Loucy (cell line): ENCODE results near the gene BPI.

Experiments used
- H2AFZ ChIP-seq: fragments of 200-600 bp; sonication (generic); 2 replicates; pipeline ENCODE4 v1.6.0; 2016; ENCODE audit warnings: antibody characterized with exemption, mild to moderate bottlenecking, low read length, moderate library complexity
- H3F3A ChIP-seq: fragments of 200-600 bp; 2 replicates; pipeline ENCODE4 v1.6.0; 2016; ENCODE audit warnings: antibody characterized with exemption, low read depth, mild to moderate bottlenecking
- H3K27me3 ChIP-seq: fragments of 200-600 bp; sonication (generic); 2 replicates; pipeline ENCODE4 v1.6.1; 2014; ENCODE audit warnings: low read length, mild to moderate bottlenecking; ENCODE audit not compliant: insufficient read depth, poor library complexity, severe bottlenecking
- H3K36me3 ChIP-seq: fragments of 200-600 bp; sonication (generic); 2 replicates; pipeline ENCODE4 v1.6.1; 2016; ENCODE audit warnings: low read length; ENCODE audit not compliant: insufficient read depth
- H3K4me1 ChIP-seq: fragments of 200-600 bp; sonication (generic); 2 replicates; pipeline ENCODE4 v1.5.1; 2014; ENCODE audit warnings: low read length, mild to moderate bottlenecking; ENCODE audit not compliant: insufficient read depth, poor library complexity, severe bottlenecking
- H3K4me2 ChIP-seq: fragments of 200-600 bp; sonication (generic); 2 replicates; pipeline ENCODE4 v1.6.0; 2014; ENCODE audit warnings: antibody characterized with exemption, low read length, low read depth, mild to moderate bottlenecking; ENCODE audit not compliant: poor library complexity, severe bottlenecking
- H3K4me3 ChIP-seq: fragments of 200-600 bp; sonication (generic); 2 replicates; pipeline ENCODE4 v1.5.1; 2014; ENCODE audit warnings: low read length, mild to moderate bottlenecking, mixed read lengths; ENCODE audit not compliant: poor library complexity, severe bottlenecking
- H3K79me2 ChIP-seq: fragments of 200-600 bp; sonication (generic); 2 replicates; pipeline ENCODE4 v1.6.1; 2014; ENCODE audit warnings: low read length; ENCODE audit not compliant: insufficient read depth
- H3K9ac ChIP-seq: fragments of 200-600 bp; sonication (generic); 2 replicates; pipeline ENCODE4 v1.6.0; 2014; ENCODE audit warnings: mild to moderate bottlenecking, low read depth, low read length, moderate library complexity; ENCODE audit not compliant: poor library complexity, severe bottlenecking
- H3K9me2 ChIP-seq: fragments of 200-600 bp; sonication (generic); replicated peaks from 2 replicates; pipeline ENCODE4 v1.6.1; 2016; ENCODE audit warnings: low read depth, low read length, mixed read lengths
- H3K9me3 ChIP-seq: fragments of 200-600 bp; sonication (generic); 2 replicates; pipeline ENCODE4 v1.6.1; 2014; ENCODE audit warnings: mild to moderate bottlenecking, antibody characterized with exemption, low read length, low read depth; ENCODE audit not compliant: insufficient read depth
- H4K20me1 ChIP-seq: fragments of 200-600 bp; sonication (generic); 2 replicates; pipeline ENCODE4 v1.6.0; 2014; ENCODE audit warnings: antibody characterized with exemption, low read length, mild to moderate bottlenecking; ENCODE audit not compliant: insufficient read depth, poor library complexity, severe bottlenecking
- EZH2phosphoT487 ChIP-seq: fragments of 200-600 bp; IDR thresholded peaks from 2 replicates; pipeline ENCODE4 v1.6.1; 2018; ENCODE audit warnings: antibody characterized with exemption, mild to moderate bottlenecking, moderate library complexity, borderline replicate concordance
- TF ChIP-seq, protein P1 (sequence below): fragments of 200-600 bp; sonication (generic); conservative IDR thresholded peaks from 2 replicates; pipeline ENCODE4 v1.5.1; 2014; ENCODE audit warnings: mild to moderate bottlenecking, antibody characterized with exemption, low read length

Gene BPI

DNA sequence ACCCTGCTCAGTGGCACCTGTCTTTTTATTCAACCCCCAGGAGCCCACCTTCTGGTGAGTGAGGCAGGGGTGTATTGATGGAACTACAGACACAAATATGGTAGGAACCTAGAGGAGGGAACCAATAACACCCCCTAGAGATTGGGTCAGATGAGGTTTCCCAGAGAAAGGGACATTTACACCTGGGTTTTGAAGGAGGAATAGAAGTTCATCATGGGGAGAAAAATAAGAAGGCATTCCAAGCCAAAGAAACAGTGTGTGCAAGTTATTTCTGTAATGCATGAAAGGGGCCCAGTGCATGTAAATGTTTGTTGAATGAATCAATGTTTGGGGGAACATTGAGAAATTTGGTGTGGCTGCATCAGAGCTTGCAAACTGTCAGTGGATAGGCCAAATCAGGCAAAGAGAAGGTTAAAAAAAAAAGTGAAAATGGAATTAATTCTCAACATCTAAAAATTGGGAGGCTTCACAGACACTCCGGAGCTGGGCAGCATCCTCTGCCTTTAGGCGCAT lies 32.3 kb upstream of the BPI start:
- no peak overlapping the region for H3K4me2 ChIP-seq
- no peaks in the 10 kb centered on the region for H3K79me2 ChIP-seq
- no peaks in the 10 kb centered on the region for H3K27me3 ChIP-seq
- H2AFZ ChIP-seq: no peak overlapping the region
- no peak overlapping the region for H3K9ac ChIP-seq
- H3K9me3 ChIP-seq: no peaks in the 10 kb centered on the region
- no peak overlapping the region for H3K4me3 ChIP-seq
- no peaks in the 10 kb centered on the region for H3K4me1 ChIP-seq
- H4K20me1 ChIP-seq: no peaks in the 10 kb centered on the region
- H3F3A ChIP-seq: no peaks in the 10 kb centered on the region
- H3K9me2 ChIP-seq: no peaks in the 10 kb centered on the region
- no peaks in the 10 kb centered on the region for H3K36me3 ChIP-seq
- TF ChIP-seq EZH2phosphoT487: no peak
- TF ChIP-seq, protein P1, sequence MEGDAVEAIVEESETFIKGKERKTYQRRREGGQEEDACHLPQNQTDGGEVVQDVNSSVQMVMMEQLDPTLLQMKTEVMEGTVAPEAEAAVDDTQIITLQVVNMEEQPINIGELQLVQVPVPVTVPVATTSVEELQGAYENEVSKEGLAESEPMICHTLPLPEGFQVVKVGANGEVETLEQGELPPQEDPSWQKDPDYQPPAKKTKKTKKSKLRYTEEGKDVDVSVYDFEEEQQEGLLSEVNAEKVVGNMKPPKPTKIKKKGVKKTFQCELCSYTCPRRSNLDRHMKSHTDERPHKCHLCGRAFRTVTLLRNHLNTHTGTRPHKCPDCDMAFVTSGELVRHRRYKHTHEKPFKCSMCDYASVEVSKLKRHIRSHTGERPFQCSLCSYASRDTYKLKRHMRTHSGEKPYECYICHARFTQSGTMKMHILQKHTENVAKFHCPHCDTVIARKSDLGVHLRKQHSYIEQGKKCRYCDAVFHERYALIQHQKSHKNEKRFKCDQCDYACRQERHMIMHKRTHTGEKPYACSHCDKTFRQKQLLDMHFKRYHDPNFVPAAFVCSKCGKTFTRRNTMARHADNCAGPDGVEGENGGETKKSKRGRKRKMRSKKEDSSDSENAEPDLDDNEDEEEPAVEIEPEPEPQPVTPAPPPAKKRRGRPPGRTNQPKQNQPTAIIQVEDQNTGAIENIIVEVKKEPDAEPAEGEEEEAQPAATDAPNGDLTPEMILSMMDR: no peak

DNA sequence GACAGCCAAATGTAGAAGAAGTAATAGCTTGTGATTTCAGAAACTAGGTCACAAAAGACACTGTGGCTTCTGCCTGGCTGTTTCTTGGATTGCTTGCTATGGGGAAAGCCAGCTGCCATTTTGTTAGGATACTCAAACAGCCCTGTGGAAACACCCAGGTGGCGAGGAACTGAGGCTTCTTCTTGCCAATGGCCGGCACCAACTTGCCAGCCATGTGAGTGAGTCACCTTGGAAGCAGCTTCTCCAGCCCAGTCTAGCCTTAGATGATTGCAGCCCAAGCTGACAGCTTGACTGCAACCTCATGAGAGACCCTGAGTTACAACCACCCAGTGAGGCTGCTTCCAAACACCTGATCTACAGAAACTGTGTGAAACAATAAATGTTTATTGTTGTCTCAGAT lies 31.6 kb upstream of the BPI start:
- H3K4me2 ChIP-seq: no peak overlapping the region

DNA sequence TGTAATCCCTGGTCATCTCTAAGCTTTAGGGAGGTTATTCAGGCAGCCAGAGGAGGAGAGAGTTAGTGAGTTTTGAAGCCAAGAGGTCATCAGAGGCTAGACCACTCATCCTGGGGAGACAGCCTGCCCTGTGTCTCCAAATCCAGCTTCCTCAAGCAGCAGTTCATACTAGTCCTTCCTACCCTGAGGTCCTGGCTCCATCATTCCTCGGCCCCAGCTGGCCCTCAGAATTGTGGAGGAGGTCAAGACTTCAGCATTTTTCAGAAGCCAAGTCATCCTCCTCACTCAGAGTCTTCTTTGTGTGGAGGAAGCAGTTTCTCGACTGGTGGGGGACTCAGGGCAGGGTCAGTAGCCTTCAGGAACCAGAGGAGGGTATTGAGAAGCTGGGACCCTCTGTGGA lies 31.0 kb upstream of the BPI start:
- TF ChIP-seq, protein P1: no peak
- TF ChIP-seq EZH2phosphoT487: no peak
- Histone ChIP-seq H2AFZ (no peak overlapping the region), H3F3A (no peaks in the 10 kb centered on the region), H3K4me2 (no peak overlapping the region), H3K9me3 (no peaks in the 10 kb centered on the region), H3K36me3 (no peaks in the 10 kb centered on the region), H4K20me1 (no peaks in the 10 kb centered on the region), H3K9ac (no peak overlapping the region), H3K9me2 (no peaks in the 10 kb centered on the region), H3K4me3 (no peak overlapping the region), H3K4me1 (no peaks in the 10 kb centered on the region), H3K27me3 (no peaks in the 10 kb centered on the region), H3K79me2 (no peaks in the 10 kb centered on the region)

More for the DNA sequence above, 31.6 kb upstream of the BPI start:
- no peaks in the 10 kb centered on the region for H3K36me3 ChIP-seq
- no peak overlapping the region for H3K4me3 ChIP-seq
- no peaks in the 10 kb centered on the region for H4K20me1 ChIP-seq
- no peak overlapping the region for H2AFZ ChIP-seq
- no peaks in the 10 kb centered on the region for H3K4me1 ChIP-seq
- H3K9me3 ChIP-seq: no peaks in the 10 kb centered on the region
- H3K9ac ChIP-seq: no peak overlapping the region
- H3F3A ChIP-seq: no peaks in the 10 kb centered on the region
- no peaks in the 10 kb centered on the region for H3K27me3 ChIP-seq
- H3K9me2 ChIP-seq: no peaks in the 10 kb centered on the region
- no peak for TF ChIP-seq EZH2phosphoT487
- TF ChIP-seq, protein P1: no peak
- no peaks in the 10 kb centered on the region for H3K79me2 ChIP-seq
